ACHN (cell line): ENCODE data around the gene CCDC40.
"Not testable (repeated sequence)": the region's sequence is repeated elsewhere in the genome, so short reads cannot be mapped to it uniquely, and the experiment has no call there.

Experiments used
- DNase-seq: peaks from one replicate; pipeline ENCODE4 v3.0.0-alpha.2; 2015
- in situ Hi-C: cut with HindIII; loops from 2 replicates; pipeline ENCODE4 v1.10.0; 2017; ENCODE audit warnings: low sequenced_read_pairs, low pct_ligation_motif_present, low pct_unique_long_range_greater_than_20kb

The CCDC40 gene

GRCh38 chr17:80065478-80066170 lies 29.2 kb downstream of the CCDC40 start:
- in situ Hi-C loops, result no loop called here
- no peak for DNase-seq

- no peak for DNase-seq
- in situ Hi-C loops, result no loop called here
Observed at GRCh38 chr17:80067393-80067986, 31.0 kb downstream of the CCDC40 start.

GRCh38 chr17:80068301-80069222 lies 32.1 kb downstream of the CCDC40 start:
- no peak for DNase-seq
- in situ Hi-C loops, result no loop called here

- in situ Hi-C loops, result no loop called here
- no peak for DNase-seq
Observed at GRCh38 chr17:80070375-80071115, 34.1 kb downstream of the CCDC40 start.

GRCh38 chr17:80071116-80071841 lies 34.8 kb downstream of the CCDC40 start:
- DNase-seq, result no peak
- in situ Hi-C loops, result no loop called here

- no peak for DNase-seq
- in situ Hi-C loops, result no loop called here
Observed at GRCh38 chr17:80072410-80072809, 36.0 kb downstream of the CCDC40 start.

- in situ Hi-C loops, result no loop called here
- DNase-seq, result no peak
Observed at GRCh38 chr17:80080081-80080480, 43.6 kb downstream of the CCDC40 start.

GRCh38 chr17:80081596-80081995 lies 45.2 kb downstream of the CCDC40 start:
- no peak for DNase-seq
- in situ Hi-C loops, result no loop called here

GRCh38 chr17:80082403-80083135 lies 46.1 kb downstream of the CCDC40 start:
- in situ Hi-C loops, result no loop called here
- peak; percentile 70 for DNase-seq

GRCh38 chr17:80083136-80083661 lies 46.8 kb downstream of the CCDC40 start:
- no peak for DNase-seq
- in situ Hi-C loops, result no loop called here

- in situ Hi-C loops, result no loop called here
- no peak for DNase-seq
Observed at GRCh38 chr17:80084773-80085172, 48.3 kb downstream of the CCDC40 start.

- in situ Hi-C loops, result no loop called here
Observed at GRCh38 chr17:80086081-80086480, 49.6 kb downstream of the CCDC40 start.

GRCh38 chr17:80086616-80087015 lies 50.2 kb downstream of the CCDC40 start:
- no peak for DNase-seq

More at GRCh38 chr17:80086081-80086480, 49.6 kb downstream of the CCDC40 start:
- DNase-seq, result no peak

GRCh38 chr17:80087346-80088265 lies 51.2 kb downstream of the CCDC40 start:
- DNase-seq, result no peak
- in situ Hi-C loops, result no loop called here

More at GRCh38 chr17:80086616-80087015, 50.2 kb downstream of the CCDC40 start:
- in situ Hi-C loops, result no loop called here

- in situ Hi-C loops, result no loop called here
- DNase-seq, result no peak
Observed at GRCh38 chr17:80089762-80090161, 53.3 kb downstream of the CCDC40 start.

- in situ Hi-C loops, DNase-seq: not testable (repeated sequence)
Observed at GRCh38 chr17:80090164-80090563, 53.7 kb downstream of the CCDC40 start.
